Measurements from ENCODE around the gene AP3B1.

Gene AP3B1

GRCh38 chr5:78295035-78295961 lies 800 bp upstream of the AP3B1 start:
- peak; percentile 59 for FAIRE-seq
- peak; percentile 15 for DNase-seq (ENCODE audit: extremely low spot score, insufficient read length, low read depth)

GRCh38 chr5:78293851-78294247 lies 649 bp downstream of the AP3B1 start:
- DNase-seq (ENCODE audit: extremely low spot score, insufficient read length, low read depth) (no peak), FAIRE-seq (peak; percentile 72)

- no peak for FAIRE-seq
- no peak for DNase-seq (ENCODE audit: extremely low spot score, insufficient read length, low read depth)
These were observed 2.8 kb downstream of the AP3B1 start for GRCh38 chr5:78291687-78292086.

- FAIRE-seq = no peak
- no peak for DNase-seq (ENCODE audit: extremely low spot score, insufficient read length, low read depth)
These were observed 4.6 kb downstream of the AP3B1 start for GRCh38 chr5:78289911-78290310.

GRCh38 chr5:78288246-78288645 lies 6.3 kb downstream of the AP3B1 start:
- DNase-seq (ENCODE audit: extremely low spot score, insufficient read length, low read depth) (no peak), FAIRE-seq (peak; percentile 53)

GRCh38 chr5:78287833-78288232 lies 6.7 kb downstream of the AP3B1 start:
- peak; percentile 39 for FAIRE-seq

GRCh38 chr5:78287169-78287568 lies 7.3 kb downstream of the AP3B1 start:
- FAIRE-seq = no peak

More at GRCh38 chr5:78287833-78288232, 6.7 kb downstream of the AP3B1 start:
- DNase-seq (ENCODE audit: extremely low spot score, insufficient read length, low read depth) = no peak

GRCh38 chr5:78286290-78286689 lies 8.2 kb downstream of the AP3B1 start:
- no peak for FAIRE-seq
- DNase-seq (ENCODE audit: extremely low spot score, insufficient read length, low read depth) = no peak

More at GRCh38 chr5:78287169-78287568, 7.3 kb downstream of the AP3B1 start:
- no peak for DNase-seq (ENCODE audit: extremely low spot score, insufficient read length, low read depth)

GRCh38 chr5:78283802-78284201 lies 10.7 kb downstream of the AP3B1 start:
- FAIRE-seq (no peak), DNase-seq (ENCODE audit: extremely low spot score, insufficient read length, low read depth) (no peak)

- FAIRE-seq = no peak
These were observed 11.4 kb downstream of the AP3B1 start for GRCh38 chr5:78283105-78283504.

GRCh38 chr5:78280261-78280660 lies 14.2 kb downstream of the AP3B1 start:
- FAIRE-seq = no peak
- DNase-seq (ENCODE audit: extremely low spot score, insufficient read length, low read depth) = no peak

More at GRCh38 chr5:78283105-78283504, 11.4 kb downstream of the AP3B1 start:
- DNase-seq (ENCODE audit: extremely low spot score, insufficient read length, low read depth) = no peak

GRCh38 chr5:78279194-78279593 lies 15.3 kb downstream of the AP3B1 start:
- FAIRE-seq (no peak), DNase-seq (ENCODE audit: extremely low spot score, insufficient read length, low read depth) (no peak)

GRCh38 chr5:78277715-78278114 lies 16.8 kb downstream of the AP3B1 start:
- DNase-seq (ENCODE audit: extremely low spot score, insufficient read length, low read depth) (no peak), FAIRE-seq (no peak)

GRCh38 chr5:78275998-78276543 lies 18.4 kb downstream of the AP3B1 start:
- DNase-seq (ENCODE audit: extremely low spot score, insufficient read length, low read depth) = no peak
- FAIRE-seq = no peak

GRCh38 chr5:78274540-78275197 lies 19.8 kb downstream of the AP3B1 start:
- no peak for DNase-seq (ENCODE audit: extremely low spot score, insufficient read length, low read depth)
- no peak for FAIRE-seq

GRCh38 chr5:78273436-78273835 lies 21.1 kb downstream of the AP3B1 start:
- DNase-seq (ENCODE audit: extremely low spot score, insufficient read length, low read depth) (no peak), FAIRE-seq (no peak)

GRCh38 chr5:78271766-78272165 lies 22.7 kb downstream of the AP3B1 start:
- FAIRE-seq (no peak), DNase-seq (ENCODE audit: extremely low spot score, insufficient read length, low read depth) (no peak)

GRCh38 chr5:78269088-78269703 lies 25.3 kb downstream of the AP3B1 start:
- peak; percentile 24 for FAIRE-seq
- DNase-seq (ENCODE audit: extremely low spot score, insufficient read length, low read depth) = peak; percentile 5

GRCh38 chr5:78268356-78268755 lies 26.1 kb downstream of the AP3B1 start:
- FAIRE-seq (peak; percentile 36), DNase-seq (ENCODE audit: extremely low spot score, insufficient read length, low read depth) (no peak)

- FAIRE-seq = no peak
These were observed 29.3 kb downstream of the AP3B1 start for GRCh38 chr5:78265163-78265562.

More at GRCh38 chr5:78265163-78265562, 29.3 kb downstream of the AP3B1 start:
- no peak for DNase-seq (ENCODE audit: extremely low spot score, insufficient read length, low read depth)
